Mesothelial cell of epicardium (in vitro differentiated cells): ENCODE data around the gene LSM7. TPM values are rescaled to one million over a fixed set of nuclear protein-coding genes. Genes with fewer than 3 reads are reported as not detected.
A peak's percentile ranks its signal among the peaks of the same experiment; 100 is the strongest.

Experiments used
- DNase-seq, 2 experiments: peaks; one replicate each; pipeline ENCODE4 v3.0.0; 2021; ENCODE audit warnings: low spot score in 2 of 2; ENCODE audit not compliant: unreplicated experiment in 2 of 2
- H3K27ac Mint-ChIP-seq: 2 replicates; pipeline ENCODE4 v1.8.0; 2021; ENCODE audit warnings: mixed read lengths
- H3K27me3 Mint-ChIP-seq: 2 replicates; pipeline ENCODE4 v1.8.0; 2021; ENCODE audit warnings: low read depth, mixed read lengths
- H3K36me3 Mint-ChIP-seq: 2 replicates; pipeline ENCODE4 v1.8.0; 2021; ENCODE audit warnings: mixed read lengths
- H3K4me1 Mint-ChIP-seq: 2 replicates; pipeline ENCODE4 v1.8.0; 2021; ENCODE audit warnings: mixed read lengths
- H3K4me3 Mint-ChIP-seq: 2 replicates; pipeline ENCODE4 v1.8.0; 2021; ENCODE audit warnings: mild to moderate bottlenecking, moderate library complexity, mixed read lengths
- H3K9me3 Mint-ChIP-seq: 2 replicates; pipeline ENCODE4 v1.8.0; 2021; ENCODE audit warnings: mixed read lengths
- CTCF ChIP-seq: fragments of 200-600 bp; sonication (generic); IDR thresholded peaks from one replicate; pipeline ENCODE4 v1.5.0; 2021; ENCODE audit warnings: antibody characterized with exemption; ENCODE audit not compliant: unreplicated experiment
- total RNA-seq: library from RNA; stranded (reverse); gene quantifications from 3 replicates; pipeline ENCODE4 v1.2.1, GENCODE V29; 2021

The LSM7 gene
- total RNA-seq, 1 donor from 2014 or later: 141 TPM

GRCh38 chr19:2371656-2372055 is 43.3 kb upstream of the LSM7 start:
- peak overlapping the region; percentile 76 for H3K27ac Mint-ChIP-seq
- DNase-seq: no peak
- no peak overlapping the region for H3K4me3 Mint-ChIP-seq
- peaks cover 26% of the 10 kb centered on the region for H3K4me1 Mint-ChIP-seq
- TF ChIP-seq CTCF: no peak
- H3K9me3 Mint-ChIP-seq: no peaks in the 10 kb centered on the region
- no peaks in the 10 kb centered on the region for H3K36me3 Mint-ChIP-seq
- H3K27me3 Mint-ChIP-seq: peaks cover 3% of the 10 kb centered on the region

- no peak overlapping the region for H3K27ac Mint-ChIP-seq
- H3K4me1 Mint-ChIP-seq: peaks cover 9% of the 10 kb centered on the region
- H3K9me3 Mint-ChIP-seq: no peaks in the 10 kb centered on the region
- H3K4me3 Mint-ChIP-seq: no peak overlapping the region
- peaks cover 8% of the 10 kb centered on the region for H3K27me3 Mint-ChIP-seq
- DNase-seq: no peak
- TF ChIP-seq CTCF: no peak
- H3K36me3 Mint-ChIP-seq: no peaks in the 10 kb centered on the region
Observed at GRCh38 chr19:2365201-2365970, 37.0 kb upstream of the LSM7 start.

- peaks cover 10% of the 10 kb centered on the region for H3K4me1 Mint-ChIP-seq
Observed at GRCh38 chr19:2363419-2363818, 35.0 kb upstream of the LSM7 start.

DNA sequence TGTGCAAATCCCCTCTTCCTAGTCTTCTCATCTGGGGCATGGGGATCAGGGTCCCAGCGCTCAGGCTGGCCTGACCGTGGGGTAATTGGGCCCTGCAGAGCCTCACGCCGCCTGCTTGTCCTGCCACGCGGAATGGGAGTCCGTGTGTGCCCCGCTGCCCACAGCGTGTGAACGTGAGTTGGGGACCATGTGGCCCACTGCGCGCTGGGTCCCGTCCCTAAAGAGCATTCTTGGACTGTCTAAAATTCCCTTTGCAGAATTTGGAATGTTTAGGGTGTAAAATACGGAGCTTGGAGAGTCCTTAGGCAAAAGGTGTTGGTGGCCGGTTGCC is 34.5 kb upstream of the LSM7 start:
- no peak overlapping the region for H3K27ac Mint-ChIP-seq
- H3K4me1 Mint-ChIP-seq: peaks cover 10% of the 10 kb centered on the region
- H3K36me3 Mint-ChIP-seq: no peaks in the 10 kb centered on the region
- DNase-seq: no peak
- TF ChIP-seq CTCF: no peak
- peaks cover 20% of the 10 kb centered on the region for H3K27me3 Mint-ChIP-seq
- no peaks in the 10 kb centered on the region for H3K9me3 Mint-ChIP-seq
- no peak overlapping the region for H3K4me3 Mint-ChIP-seq

More at GRCh38 chr19:2363419-2363818, 35.0 kb upstream of the LSM7 start:
- Mint-ChIP-seq H3K4me3 (no peak overlapping the region), H3K9me3 (no peaks in the 10 kb centered on the region), H3K36me3 (no peaks in the 10 kb centered on the region), H3K27ac (no peak overlapping the region), H3K27me3 (peaks cover 23% of the 10 kb centered on the region)
- no peak for TF ChIP-seq CTCF
- DNase-seq: no peak

- H3K4me3 Mint-ChIP-seq: no peak overlapping the region
- no peak overlapping the region for H3K27ac Mint-ChIP-seq
- no peaks in the 10 kb centered on the region for H3K9me3 Mint-ChIP-seq
- TF ChIP-seq CTCF: no peak
- no peak for DNase-seq
- peaks cover 10% of the 10 kb centered on the region for H3K4me1 Mint-ChIP-seq
- H3K27me3 Mint-ChIP-seq: peaks cover 20% of the 10 kb centered on the region
- H3K36me3 Mint-ChIP-seq: no peaks in the 10 kb centered on the region
Observed at GRCh38 chr19:2362046-2362969, 33.9 kb upstream of the LSM7 start.
